ENCODE data around the gene RPL7A.

DNA sequence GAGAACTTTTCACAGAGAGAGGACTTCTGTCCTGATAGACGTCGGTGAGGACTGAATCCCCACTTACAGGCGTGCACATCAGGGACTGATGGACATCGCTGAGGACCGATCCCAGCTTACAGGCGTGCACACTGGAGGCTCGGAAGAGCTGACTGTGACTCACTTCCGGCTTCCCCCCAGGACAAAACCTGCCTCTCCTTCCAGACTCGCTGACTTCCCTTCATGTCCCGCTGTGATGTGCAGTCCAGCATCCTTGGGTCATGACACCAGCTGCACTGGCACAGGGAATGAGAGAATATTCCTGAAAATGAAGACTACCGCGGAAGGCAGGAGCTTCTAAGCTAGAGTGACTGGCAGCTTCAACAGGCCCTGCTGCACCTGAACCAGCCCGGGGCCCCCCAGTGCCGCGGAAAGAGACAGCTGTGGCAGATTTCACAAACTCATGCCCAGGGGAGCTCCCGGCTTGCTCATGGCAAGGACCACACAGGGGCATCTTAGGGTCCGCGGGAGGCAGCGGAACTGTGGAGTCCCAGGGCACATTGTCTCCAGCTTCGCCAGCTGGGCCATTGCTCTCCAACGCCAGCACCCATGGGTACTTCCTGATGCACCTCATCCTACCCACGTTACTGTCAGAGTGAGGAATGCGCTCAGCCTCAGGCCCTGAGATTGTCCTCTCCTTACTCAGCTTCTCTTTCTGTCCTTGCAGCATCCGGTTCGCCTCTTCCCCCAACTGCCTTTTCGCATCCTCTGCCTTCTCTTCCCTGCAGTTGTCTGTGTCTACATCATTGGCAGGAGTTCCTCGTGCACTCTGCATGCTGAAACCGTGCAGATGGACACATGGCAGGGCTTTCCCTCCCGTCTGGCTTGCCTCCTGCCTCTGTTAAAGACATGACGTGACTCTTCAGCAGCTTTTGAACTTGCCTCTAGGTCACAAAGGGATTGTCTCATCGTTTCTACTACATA is 41.5 kb upstream of the RPL7A start:
- no peak for TF ChIP-seq CTCF (IDR thresholded peaks at IDR 0.05; ENCODE audit: low read depth, low read length, poor library complexity, severe bottlenecking)
- no peak for TF ChIP-seq EZH2phosphoT487 (IDR thresholded peaks at IDR 0.05; ENCODE audit: borderline replicate concordance, low read length)

Data from DOHH2 (cell line).